ENCODE measurements around the gene ABCD1. TPM values are rescaled to one million over a fixed set of nuclear protein-coding genes. Genes with fewer than 3 reads are reported as not detected.
"Not testable (repeated sequence)": the region's sequence is repeated elsewhere in the genome, so short reads cannot be mapped to it uniquely, and the experiment has no call there.

The ABCD1 gene
- total and polyA plus RNA-seq, 9 donors = 7.2 to 11.4 (median 9.2) TPM

DNA sequence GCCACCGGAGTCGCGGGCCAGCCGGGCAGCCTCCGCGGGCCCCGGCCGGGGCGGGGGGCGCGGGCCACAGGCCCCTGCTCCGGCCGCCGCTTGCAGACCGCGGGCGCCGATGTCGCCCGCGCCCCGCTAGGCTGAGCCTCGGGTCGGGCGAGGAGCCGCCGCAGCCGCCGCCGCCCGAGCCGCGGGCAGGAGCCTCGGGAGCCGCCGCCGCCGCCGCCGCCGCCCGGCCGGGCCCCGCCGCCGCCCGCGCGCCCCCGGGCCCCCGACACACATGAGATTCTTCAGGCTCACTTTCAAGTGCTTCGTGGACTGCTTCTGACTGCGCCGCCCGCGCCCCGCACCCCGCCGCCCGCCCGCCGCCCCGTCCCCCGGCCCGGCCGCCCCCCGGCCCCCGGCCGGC, 36.6 kb upstream of the ABCD1 start:
- 30% methylated on average over 53 of the region's 69 CpGs for WGBS (ENCODE audit: insufficient coverage)
- peaks cover 14% of the 10 kb centered on the region for H3K4me1 ChIP-seq (ENCODE audit: control insufficient read depth, insufficient read depth, low read length)
- H3K36me3 ChIP-seq (ENCODE audit: control insufficient read depth, insufficient read depth, low read length) = no peaks in the 10 kb centered on the region
- H3K9me3 ChIP-seq (replicated peaks; ENCODE audit: control insufficient read depth, low read depth, low read length) = peaks cover 3% of the 10 kb centered on the region
- H3K27me3 ChIP-seq (ENCODE audit: control insufficient read depth, insufficient read depth, low read length) = peaks cover 5% of the 10 kb centered on the region
- no peak overlapping the region for H3K4me3 ChIP-seq (ENCODE audit: low read length)
- no peak overlapping the region for H3K27ac ChIP-seq (ENCODE audit: low read length)
- DNase-seq = no peak

GRCh38 chrX:153688506-153688905, 36.1 kb upstream of the ABCD1 start:
- peak overlapping the region; percentile 10 for H3K4me3 ChIP-seq (ENCODE audit: low read length)
- 34% methylated on average over 51 of the region's 57 CpGs for WGBS (ENCODE audit: insufficient coverage)
- no peak for DNase-seq
- H3K36me3 ChIP-seq (ENCODE audit: control insufficient read depth, insufficient read depth, low read length) = no peaks in the 10 kb centered on the region
- H3K27ac ChIP-seq (ENCODE audit: low read length) = no peak overlapping the region
- H3K4me1 ChIP-seq (ENCODE audit: control insufficient read depth, insufficient read depth, low read length) = peaks cover 14% of the 10 kb centered on the region
- H3K27me3 ChIP-seq (ENCODE audit: control insufficient read depth, insufficient read depth, low read length) = peaks cover 5% of the 10 kb centered on the region
- H3K9me3 ChIP-seq (replicated peaks; ENCODE audit: control insufficient read depth, low read depth, low read length) = peaks cover 2% of the 10 kb centered on the region

GRCh38 chrX:153688911-153689590, 35.6 kb upstream of the ABCD1 start:
- H3K27me3 ChIP-seq (ENCODE audit: control insufficient read depth, insufficient read depth, low read length) = peaks cover 5% of the 10 kb centered on the region
- peak overlapping the region; percentile 17 for H3K4me3 ChIP-seq (ENCODE audit: low read length)
- peak; percentile 35 for DNase-seq
- H3K36me3 ChIP-seq (ENCODE audit: control insufficient read depth, insufficient read depth, low read length) = no peaks in the 10 kb centered on the region
- H3K27ac ChIP-seq (ENCODE audit: low read length) = no peak overlapping the region
- no peaks in the 10 kb centered on the region for H3K9me3 ChIP-seq (replicated peaks; ENCODE audit: control insufficient read depth, low read depth, low read length)
- peaks cover 14% of the 10 kb centered on the region for H3K4me1 ChIP-seq (ENCODE audit: control insufficient read depth, insufficient read depth, low read length)
- WGBS (ENCODE audit: insufficient coverage) = 52% methylated on average over 32 of the region's 53 CpGs

- no peak for DNase-seq
These were observed 34.8 kb upstream of the ABCD1 start for GRCh38 chrX:153689654-153690465.

GRCh38 chrX:153690466-153690865, 34.2 kb upstream of the ABCD1 start:
- H3K36me3 ChIP-seq (ENCODE audit: control insufficient read depth, insufficient read depth, low read length) = peaks cover 4% of the 10 kb centered on the region
- peaks cover 5% of the 10 kb centered on the region for H3K27me3 ChIP-seq (ENCODE audit: control insufficient read depth, insufficient read depth, low read length)
- H3K27ac ChIP-seq (ENCODE audit: low read length) = no peak overlapping the region
- DNase-seq = no peak
- no peaks in the 10 kb centered on the region for H3K9me3 ChIP-seq (replicated peaks; ENCODE audit: control insufficient read depth, low read depth, low read length)
- 78% methylated on average over 8 of the region's 14 CpGs for WGBS (ENCODE audit: insufficient coverage)
- no peak overlapping the region for H3K4me3 ChIP-seq (ENCODE audit: low read length)
- H3K4me1 ChIP-seq (ENCODE audit: control insufficient read depth, insufficient read depth, low read length) = peaks cover 14% of the 10 kb centered on the region

More at GRCh38 chrX:153689654-153690465, 34.8 kb upstream of the ABCD1 start:
- Histone ChIP-seq H3K27ac (ENCODE audit: low read length) (no peak overlapping the region), H3K9me3 (replicated peaks; ENCODE audit: control insufficient read depth, low read depth, low read length) (no peaks in the 10 kb centered on the region), H3K27me3 (ENCODE audit: control insufficient read depth, insufficient read depth, low read length) (peaks cover 5% of the 10 kb centered on the region), H3K36me3 (ENCODE audit: control insufficient read depth, insufficient read depth, low read length) (peaks cover 2% of the 10 kb centered on the region), H3K4me1 (ENCODE audit: control insufficient read depth, insufficient read depth, low read length) (peaks cover 14% of the 10 kb centered on the region), H3K4me3 (ENCODE audit: low read length) (peak overlapping the region; percentile 17)
- 85% methylated on average over 18 of the region's 19 CpGs for WGBS (ENCODE audit: insufficient coverage)

DNA sequence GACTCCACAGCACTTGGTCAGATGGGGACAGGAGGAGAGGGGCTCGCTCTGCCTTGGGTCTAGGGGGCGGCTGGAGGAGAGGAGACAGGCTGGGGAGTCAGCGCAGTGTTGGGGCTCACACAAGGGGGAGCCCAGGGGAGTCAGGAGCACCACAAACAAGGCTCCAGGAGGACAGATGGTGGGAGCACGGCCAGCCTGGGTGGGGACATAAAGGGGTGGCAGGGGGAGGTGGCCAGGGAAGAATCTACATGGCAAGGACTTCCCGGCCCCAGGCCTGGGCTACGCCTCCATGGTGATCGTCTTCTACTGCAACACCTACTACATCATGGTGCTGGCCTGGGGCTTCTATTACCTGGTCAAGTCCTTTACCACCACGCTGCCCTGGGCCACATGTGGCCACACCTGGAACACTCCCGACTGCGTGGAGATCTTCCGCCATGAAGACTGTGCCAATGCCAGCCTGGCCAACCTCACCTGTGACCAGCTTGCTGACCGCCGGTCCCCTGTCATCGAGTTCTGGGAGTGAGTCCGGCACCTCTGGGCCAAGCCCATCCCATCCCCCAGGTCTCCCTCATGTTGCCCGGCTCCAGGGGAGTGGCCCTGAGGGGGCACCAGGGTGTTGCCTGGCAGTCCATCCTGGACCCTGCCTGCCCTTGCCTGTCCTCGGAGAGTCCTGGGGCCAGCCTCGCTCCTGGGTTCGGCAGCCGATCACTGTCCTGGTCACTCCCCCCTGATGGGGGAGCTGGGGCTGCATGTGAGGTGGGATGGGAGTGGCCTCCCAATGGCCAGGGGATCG, 33.4 kb upstream of the ABCD1 start:
- H3K27ac ChIP-seq (ENCODE audit: low read length); H3K9me3 ChIP-seq (replicated peaks; ENCODE audit: control insufficient read depth, low read depth, low read length); H3K27me3 ChIP-seq (ENCODE audit: control insufficient read depth, insufficient read depth, low read length); DNase-seq; H3K4me3 ChIP-seq (ENCODE audit: low read length); H3K36me3 ChIP-seq (ENCODE audit: control insufficient read depth, insufficient read depth, low read length): not testable (repeated sequence)
- WGBS (ENCODE audit: insufficient coverage) = 95% methylated on average over 12 of the region's 21 CpGs
- H3K4me1 ChIP-seq (ENCODE audit: control insufficient read depth, insufficient read depth, low read length) = peaks cover 14% of the 10 kb centered on the region

DNA sequence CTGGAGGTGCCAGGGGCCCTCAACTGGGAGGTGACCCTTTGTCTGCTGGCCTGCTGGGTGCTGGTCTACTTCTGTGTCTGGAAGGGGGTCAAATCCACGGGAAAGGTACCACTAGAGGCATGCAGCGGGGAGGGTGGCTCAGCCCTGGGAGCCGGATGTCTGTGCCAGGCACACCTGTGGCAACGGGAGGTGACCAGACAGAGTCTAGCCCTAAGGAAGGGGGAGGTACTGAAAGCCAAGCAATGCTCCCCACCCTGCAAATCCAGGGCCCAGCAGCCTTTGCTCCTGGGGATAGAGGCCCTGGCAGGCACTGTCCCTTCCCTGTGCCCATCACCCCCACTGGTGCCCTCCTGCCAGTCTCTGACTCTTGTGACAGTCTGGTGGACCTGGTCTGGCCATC, 32.7 kb upstream of the ABCD1 start:
- no peak overlapping the region for H3K27ac ChIP-seq (ENCODE audit: low read length)

GRCh38 chrX:153692611-153693156, 32.0 kb upstream of the ABCD1 start:
- no peaks in the 10 kb centered on the region for H3K9me3 ChIP-seq (replicated peaks; ENCODE audit: control insufficient read depth, low read depth, low read length)
- H3K27me3 ChIP-seq (ENCODE audit: control insufficient read depth, insufficient read depth, low read length) = no peaks in the 10 kb centered on the region
- peaks cover 14% of the 10 kb centered on the region for H3K36me3 ChIP-seq (ENCODE audit: control insufficient read depth, insufficient read depth, low read length)
- H3K4me3 ChIP-seq (ENCODE audit: low read length) = no peak overlapping the region
- WGBS (ENCODE audit: insufficient coverage) = 67% methylated on average over 18 of the region's 24 CpGs
- peaks cover 11% of the 10 kb centered on the region for H3K4me1 ChIP-seq (ENCODE audit: control insufficient read depth, insufficient read depth, low read length)
- H3K27ac ChIP-seq (ENCODE audit: low read length) = no peak overlapping the region
- peak; percentile 23 for DNase-seq

More for the DNA sequence above, 32.7 kb upstream of the ABCD1 start:
- Histone ChIP-seq H3K27me3 (ENCODE audit: control insufficient read depth, insufficient read depth, low read length) (no peaks in the 10 kb centered on the region), H3K36me3 (ENCODE audit: control insufficient read depth, insufficient read depth, low read length) (peaks cover 11% of the 10 kb centered on the region), H3K4me1 (ENCODE audit: control insufficient read depth, insufficient read depth, low read length) (peaks cover 14% of the 10 kb centered on the region), H3K4me3 (ENCODE audit: low read length) (no peak overlapping the region), H3K9me3 (replicated peaks; ENCODE audit: control insufficient read depth, low read depth, low read length) (no peaks in the 10 kb centered on the region)
- WGBS (ENCODE audit: insufficient coverage) = no CpG with 5 or more reads among the region's 4 CpGs
- DNase-seq = no peak

DNA sequence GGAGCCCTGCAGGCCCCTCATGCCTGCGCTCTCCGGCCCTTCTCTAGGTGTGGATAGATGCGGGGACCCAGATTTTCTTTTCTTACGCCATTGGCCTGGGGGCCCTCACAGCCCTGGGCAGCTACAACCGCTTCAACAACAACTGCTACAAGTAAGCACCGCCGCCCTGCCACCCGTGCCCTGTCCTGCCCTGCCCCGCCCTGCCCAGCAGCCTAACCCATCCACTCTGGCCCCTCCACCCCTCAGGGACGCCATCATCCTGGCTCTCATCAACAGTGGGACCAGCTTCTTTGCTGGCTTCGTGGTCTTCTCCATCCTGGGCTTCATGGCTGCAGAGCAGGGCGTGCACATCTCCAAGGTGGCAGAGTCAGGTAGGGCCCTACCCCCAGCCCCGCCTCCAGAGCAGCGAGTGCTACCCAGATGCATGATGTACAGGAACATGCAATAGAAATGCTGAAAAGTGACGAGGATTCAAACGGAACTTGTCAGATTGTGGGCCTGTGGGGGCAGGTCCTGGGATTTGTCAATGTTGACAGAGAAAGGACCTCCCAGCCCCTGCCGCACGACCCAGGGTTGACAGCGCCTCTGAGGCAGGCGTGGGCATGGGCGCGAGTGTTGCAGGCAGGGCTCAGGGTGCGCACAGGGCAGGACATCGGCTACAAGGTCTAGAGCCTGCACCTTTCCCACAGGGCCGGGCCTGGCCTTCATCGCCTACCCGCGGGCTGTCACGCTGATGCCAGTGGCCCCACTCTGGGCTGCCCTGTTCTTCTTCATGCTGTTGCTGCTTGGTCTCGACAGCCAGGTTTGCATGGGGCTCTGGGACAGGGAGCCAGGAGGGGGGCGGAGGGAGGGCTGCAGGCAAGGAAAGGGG, 31.2 kb upstream of the ABCD1 start:
- Histone ChIP-seq H3K27me3 (ENCODE audit: control insufficient read depth, insufficient read depth, low read length) (no peaks in the 10 kb centered on the region), H3K27ac (ENCODE audit: low read length) (no peak overlapping the region), H3K9me3 (replicated peaks; ENCODE audit: control insufficient read depth, low read depth, low read length) (no peaks in the 10 kb centered on the region), H3K36me3 (ENCODE audit: control insufficient read depth, insufficient read depth, low read length) (peaks cover 14% of the 10 kb centered on the region), H3K4me1 (ENCODE audit: control insufficient read depth, insufficient read depth, low read length) (peaks cover 11% of the 10 kb centered on the region), H3K4me3 (ENCODE audit: low read length) (no peak overlapping the region)
- 77% methylated on average over 24 of the region's 31 CpGs for WGBS (ENCODE audit: insufficient coverage)
- no peak for DNase-seq
